ENCODE results near the gene CNFN.

The CNFN gene

GRCh38 chr19:42368765-42369164 is 21.3 kb downstream of the CNFN start:
- no peak for DNase-seq
- H3K9me3 ChIP-seq = no peaks in the 10 kb centered on the region
- no peak overlapping the region for H3K4me3 ChIP-seq (ENCODE audit: low read depth, low read length)
- H3K27me3 ChIP-seq = no peaks in the 10 kb centered on the region
- no peak for TF ChIP-seq CTCF (IDR thresholded peaks at IDR 0.05; ENCODE audit: low read depth, low read length)
- peaks cover 1% of the 10 kb centered on the region for H3K36me3 ChIP-seq
- H3K4me1 ChIP-seq = no peaks in the 10 kb centered on the region

- H3K36me3 ChIP-seq = peaks cover 5% of the 10 kb centered on the region
- no peaks in the 10 kb centered on the region for H3K4me1 ChIP-seq
- no peak overlapping the region for H3K4me3 ChIP-seq (ENCODE audit: low read depth, low read length)
- DNase-seq = no peak
- H3K9me3 ChIP-seq = no peaks in the 10 kb centered on the region
- TF ChIP-seq CTCF (IDR thresholded peaks at IDR 0.05; ENCODE audit: low read depth, low read length) = no peak
- no peaks in the 10 kb centered on the region for H3K27me3 ChIP-seq
These were observed 21.7 kb downstream of the CNFN start for GRCh38 chr19:42368360-42368759.

GRCh38 chr19:42367929-42368328 is 22.2 kb downstream of the CNFN start:
- no peak for DNase-seq
- no peaks in the 10 kb centered on the region for H3K27me3 ChIP-seq
- no peak overlapping the region for H3K4me3 ChIP-seq (ENCODE audit: low read depth, low read length)
- no peak for TF ChIP-seq CTCF (IDR thresholded peaks at IDR 0.05; ENCODE audit: low read depth, low read length)
- peaks cover 8% of the 10 kb centered on the region for H3K36me3 ChIP-seq
- H3K9me3 ChIP-seq = no peaks in the 10 kb centered on the region
- no peaks in the 10 kb centered on the region for H3K4me1 ChIP-seq

- Histone ChIP-seq H3K9me3 (no peaks in the 10 kb centered on the region), H3K27me3 (no peaks in the 10 kb centered on the region), H3K36me3 (peaks cover 8% of the 10 kb centered on the region), H3K4me1 (no peaks in the 10 kb centered on the region), H3K4me3 (ENCODE audit: low read depth, low read length) (no peak overlapping the region)
- no peak for DNase-seq
- no peak for TF ChIP-seq CTCF (IDR thresholded peaks at IDR 0.05; ENCODE audit: low read depth, low read length)
These were observed 23.4 kb downstream of the CNFN start for GRCh38 chr19:42366673-42367072.

- no peak for TF ChIP-seq CTCF (IDR thresholded peaks at IDR 0.05; ENCODE audit: low read depth, low read length)
- Histone ChIP-seq H3K4me1 (no peaks in the 10 kb centered on the region; the same call in 1 of the 2 replicates), H3K4me3 (ENCODE audit: low read depth, low read length) (no peak overlapping the region), H3K27me3 (no peaks in the 10 kb centered on the region), H3K36me3 (peaks cover 8% of the 10 kb centered on the region), H3K9me3 (no peaks in the 10 kb centered on the region)
- no peak for DNase-seq
These were observed 26.3 kb downstream of the CNFN start for GRCh38 chr19:42363614-42364346.

GRCh38 chr19:42362891-42363440 is 27.1 kb downstream of the CNFN start:
- TF ChIP-seq CTCF (IDR thresholded peaks at IDR 0.05; ENCODE audit: low read depth, low read length) = no peak
- peaks cover 8% of the 10 kb centered on the region for H3K36me3 ChIP-seq

More at GRCh38 chr19:42362891-42363440, 27.1 kb downstream of the CNFN start:
- no peaks in the 10 kb centered on the region for H3K27me3 ChIP-seq
- no peaks in the 10 kb centered on the region; the same call in 1 of the 2 replicates for H3K4me1 ChIP-seq
- H3K9me3 ChIP-seq = no peaks in the 10 kb centered on the region
- H3K4me3 ChIP-seq (ENCODE audit: low read depth, low read length) = no peak overlapping the region
- no peak for DNase-seq

Data from BE2C (cell line).